Hypothalamus (tissue), 51 donors: ENCODE data around the gene LSM2.
A peak's percentile ranks its signal among the peaks of the same experiment; 100 is the strongest.

Experiments used
- DNase-seq, 51 donors: peaks; one replicate each; lab custom pipeline; 2025; lab: John Stamatoyannopoulos, UW

Gene LSM2

DNA sequence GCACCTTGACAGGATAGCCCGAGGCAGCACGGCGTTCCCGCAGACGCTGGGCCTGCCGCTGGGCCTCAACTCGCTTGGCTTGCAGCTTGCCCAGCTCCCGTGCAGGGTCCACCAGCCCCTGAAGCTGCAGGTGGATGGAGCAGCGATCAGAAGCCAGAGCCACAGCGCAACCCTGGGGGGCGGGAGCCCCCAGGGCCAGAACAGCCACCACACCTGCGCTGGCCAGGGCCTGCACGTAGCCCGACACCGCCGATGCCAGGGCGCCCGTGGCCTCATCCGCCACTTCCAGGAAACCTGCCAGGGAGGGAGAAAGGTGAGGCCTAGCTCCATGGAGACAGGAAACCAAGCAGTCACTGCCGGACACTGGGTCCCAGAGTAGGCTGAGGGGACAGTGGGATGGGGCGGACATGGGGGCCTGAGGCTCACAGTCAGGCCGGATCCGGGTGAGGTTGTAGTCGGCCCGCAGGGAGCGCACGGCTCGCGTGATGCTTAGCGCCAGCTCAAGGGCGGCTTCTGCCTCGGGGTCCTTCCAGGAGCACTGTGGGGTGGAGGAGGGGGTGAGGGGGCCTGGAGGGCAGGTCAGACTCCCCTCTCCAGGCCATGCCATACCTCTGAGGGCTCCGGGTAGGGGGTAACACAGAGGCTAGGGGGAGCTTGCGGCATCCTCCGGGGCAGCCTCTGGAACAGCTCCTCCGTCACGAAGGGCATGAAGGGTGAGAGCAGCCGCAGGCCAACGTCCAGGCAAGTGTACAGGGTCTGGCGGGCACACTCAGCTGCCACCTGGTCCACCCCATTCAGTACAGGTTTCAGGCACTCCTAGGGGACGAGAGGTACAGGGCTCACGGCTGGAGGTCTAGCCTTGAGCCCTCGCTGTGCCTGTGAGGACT is 27.5 kb downstream of the LSM2 start:
- no peak for DNase-seq

GRCh38 chr6:31778193-31778592 is 28.6 kb downstream of the LSM2 start:
- DNase-seq: no peak

- DNase-seq: no peak
Observed at GRCh38 chr6:31777667-31778050, 29.1 kb downstream of the LSM2 start.

GRCh38 chr6:31776989-31777666 is 29.6 kb downstream of the LSM2 start, which contains the start of gene VWA7:
Gene VWA7 (minus strand): TSS chr6:31777328. CDS start chr6:31776779, 549 bp downstream.
- DNase-seq: peak in 19 of 51 donors; percentile 3 to 61 (median 32)

DNA sequence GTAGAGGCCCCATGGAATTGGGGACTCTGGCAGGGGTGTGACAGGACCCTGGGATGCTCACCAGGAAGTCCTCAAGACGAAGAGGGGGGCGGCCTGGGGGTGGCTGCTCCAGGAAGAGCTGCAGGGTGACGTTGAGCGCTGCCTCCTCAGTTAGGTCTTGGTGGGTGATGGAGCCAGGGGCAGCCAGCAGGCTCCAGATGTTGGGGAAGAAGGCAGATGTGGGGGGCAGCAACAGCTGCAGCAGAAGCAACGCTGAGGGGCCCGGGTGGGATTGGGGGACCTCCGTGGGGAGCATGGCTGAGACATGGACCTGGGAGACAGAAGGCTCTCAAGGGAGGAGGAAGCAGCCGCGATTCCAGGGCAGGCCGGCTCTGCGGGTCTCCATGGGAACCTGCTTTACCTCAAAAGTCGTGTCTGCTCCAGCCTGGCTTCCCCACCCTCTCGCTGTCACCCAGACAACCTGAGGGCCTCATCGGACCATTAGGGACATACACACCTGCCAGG is 30.2 kb downstream of the LSM2 start:
- DNase-seq: peak in 9 of 51 donors; percentile 4 to 56 (median 29)

DNA sequence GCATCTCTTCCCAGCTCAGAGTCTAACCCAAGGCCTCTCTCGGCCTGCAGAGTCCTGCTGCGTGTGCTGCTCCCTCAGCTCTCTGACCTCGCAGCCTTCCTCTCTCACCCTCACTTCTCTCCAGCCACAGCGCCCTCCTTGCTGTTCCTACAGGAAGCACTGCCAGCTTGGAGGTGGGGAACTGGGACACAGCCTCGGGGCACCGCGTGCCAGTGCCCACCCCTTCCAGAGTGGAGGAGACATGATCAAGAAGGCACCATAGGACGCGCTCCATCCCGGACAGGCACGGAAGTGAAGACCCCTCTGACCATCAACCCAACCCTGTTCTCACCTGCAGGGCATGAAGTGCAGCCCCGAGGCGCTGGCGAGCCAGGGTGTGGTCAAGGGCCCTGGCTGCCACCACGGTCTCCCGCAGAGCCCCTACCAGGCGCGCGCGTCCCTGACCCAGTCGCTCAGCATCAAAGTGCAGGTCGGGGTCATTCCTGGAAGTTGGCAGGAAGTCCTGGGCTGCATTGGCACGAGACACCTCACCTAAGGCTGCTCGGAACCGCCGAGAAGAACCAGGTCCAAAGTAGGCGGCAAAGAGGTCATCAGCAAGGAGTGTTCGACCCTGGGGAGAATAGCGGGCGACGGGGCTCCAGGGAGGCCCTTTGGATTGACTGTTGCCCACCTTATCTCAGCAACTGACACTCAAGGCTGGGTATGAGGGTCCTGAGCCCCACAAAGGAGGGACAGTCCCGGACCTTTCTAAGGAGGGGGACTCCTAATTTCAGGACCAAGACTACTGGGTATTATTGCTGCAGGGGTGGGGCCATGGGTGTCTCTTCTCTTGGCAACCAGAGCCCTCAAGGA is 30.9 kb downstream of the LSM2 start:
- no peak for DNase-seq

GRCh38 chr6:31775184-31775583 is 31.6 kb downstream of the LSM2 start:
- DNase-seq: no peak

- DNase-seq: no peak
Observed at GRCh38 chr6:31771992-31772358, 34.8 kb downstream of the LSM2 start.

DNA sequence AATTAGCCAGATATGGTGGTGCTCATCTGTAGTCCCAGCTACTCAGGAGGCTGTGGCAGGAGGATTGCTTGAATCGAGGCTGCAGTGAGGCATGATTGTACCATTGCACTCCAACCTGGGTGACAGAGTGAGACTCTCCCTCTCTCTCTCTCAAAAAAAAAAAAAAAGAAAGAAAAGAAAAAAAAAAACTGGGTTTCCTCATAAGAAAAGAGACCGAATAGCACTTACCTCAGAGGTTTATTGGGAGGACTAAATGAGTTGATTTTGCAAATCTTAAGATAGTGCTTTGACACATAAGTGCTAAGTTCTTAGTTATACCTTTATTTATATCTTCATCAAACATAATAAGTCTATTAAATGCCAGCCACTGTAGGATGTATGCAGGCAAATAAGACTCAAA is 35.9 kb downstream of the LSM2 start:
- no peak for DNase-seq

- DNase-seq: peak in 6 of 51 donors; percentile 4 to 29 (median 18)
Observed at GRCh38 chr6:31769684-31770371, 36.9 kb downstream of the LSM2 start.

- DNase-seq: peak in 1 of 51 donors; percentile 8
Observed at GRCh38 chr6:31768363-31769257, 38.2 kb downstream of the LSM2 start.

DNA sequence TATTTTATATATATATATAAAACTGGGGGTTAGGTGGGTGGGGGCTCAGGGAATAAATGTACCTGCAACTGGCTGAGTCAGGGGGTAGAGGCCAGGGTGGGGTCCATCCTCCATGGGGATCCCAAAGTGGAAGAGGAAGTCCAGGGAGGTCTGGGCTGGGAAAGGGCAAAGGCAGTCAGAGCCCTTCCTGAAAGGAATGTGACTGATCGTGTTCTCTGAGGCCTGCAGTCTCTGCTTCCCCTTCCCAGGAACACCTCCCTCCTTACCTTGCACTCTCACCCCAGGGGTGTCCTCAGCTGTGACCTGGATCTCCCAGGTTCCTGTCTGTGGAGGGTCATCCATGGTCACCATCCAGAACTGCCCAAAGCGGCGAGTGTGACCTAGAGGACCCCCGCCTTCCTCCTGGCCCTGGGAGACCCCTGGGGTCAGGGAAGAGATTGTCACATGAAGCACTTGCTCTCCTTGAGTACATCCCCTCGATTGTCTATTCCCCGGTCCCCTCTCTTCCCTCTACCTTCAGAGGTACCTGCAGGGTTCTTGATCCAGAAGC is 39.6 kb downstream of the LSM2 start:
- DNase-seq: no peak

DNA sequence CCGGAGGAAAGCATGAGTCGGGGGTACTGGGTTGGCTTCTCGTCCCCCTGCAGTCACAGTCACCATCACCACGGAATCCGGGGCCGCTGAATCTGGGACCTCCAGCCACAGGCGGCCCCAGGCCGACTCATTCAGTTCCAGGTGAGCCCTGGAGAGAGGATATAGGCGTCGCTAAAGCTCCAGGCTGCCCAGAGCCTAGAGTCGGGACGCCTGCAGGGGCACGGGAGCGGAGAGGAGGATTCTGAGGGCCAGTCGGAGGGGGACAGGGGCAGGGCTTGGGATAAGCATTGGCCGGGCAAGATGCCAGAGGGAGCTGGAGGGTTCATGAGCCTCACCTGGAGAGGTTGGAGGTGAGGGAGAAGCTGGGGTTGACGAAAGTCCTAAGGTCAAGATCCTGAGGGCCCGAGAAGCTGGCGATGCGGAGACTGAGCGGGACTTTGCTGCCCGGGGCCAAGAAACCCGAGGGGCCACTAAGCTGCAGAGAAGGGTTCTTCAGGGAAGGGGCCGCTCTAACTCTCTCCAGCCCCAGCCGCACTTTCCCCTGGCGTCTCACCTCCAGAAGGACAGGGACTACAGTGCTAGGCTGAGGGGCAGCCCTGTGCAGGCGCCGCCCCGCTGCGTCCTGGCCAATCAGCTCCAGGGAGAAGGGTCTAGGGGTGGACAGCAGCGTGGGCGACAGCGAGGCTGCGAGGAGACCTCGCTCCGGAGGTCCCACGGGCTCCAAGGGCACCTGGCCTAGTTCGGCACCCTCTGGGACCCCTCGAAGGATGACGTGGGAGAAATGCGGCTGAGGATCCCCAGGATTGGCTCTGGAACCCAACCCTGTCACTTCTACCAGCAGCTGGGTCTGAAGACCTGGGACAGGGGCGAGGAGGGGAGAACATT is 40.6 kb downstream of the LSM2 start:
- peak in 1 of 51 donors; percentile 8 for DNase-seq

GRCh38 chr6:31765559-31765909 is 41.2 kb downstream of the LSM2 start:
- no peak for DNase-seq

GRCh38 chr6:31764198-31764597 is 42.6 kb downstream of the LSM2 start:
- DNase-seq: no peak

- peak in 10 of 51 donors; percentile 7 to 30 (median 16) for DNase-seq
Observed at GRCh38 chr6:31763619-31763940, 43.2 kb downstream of the LSM2 start.

DNA sequence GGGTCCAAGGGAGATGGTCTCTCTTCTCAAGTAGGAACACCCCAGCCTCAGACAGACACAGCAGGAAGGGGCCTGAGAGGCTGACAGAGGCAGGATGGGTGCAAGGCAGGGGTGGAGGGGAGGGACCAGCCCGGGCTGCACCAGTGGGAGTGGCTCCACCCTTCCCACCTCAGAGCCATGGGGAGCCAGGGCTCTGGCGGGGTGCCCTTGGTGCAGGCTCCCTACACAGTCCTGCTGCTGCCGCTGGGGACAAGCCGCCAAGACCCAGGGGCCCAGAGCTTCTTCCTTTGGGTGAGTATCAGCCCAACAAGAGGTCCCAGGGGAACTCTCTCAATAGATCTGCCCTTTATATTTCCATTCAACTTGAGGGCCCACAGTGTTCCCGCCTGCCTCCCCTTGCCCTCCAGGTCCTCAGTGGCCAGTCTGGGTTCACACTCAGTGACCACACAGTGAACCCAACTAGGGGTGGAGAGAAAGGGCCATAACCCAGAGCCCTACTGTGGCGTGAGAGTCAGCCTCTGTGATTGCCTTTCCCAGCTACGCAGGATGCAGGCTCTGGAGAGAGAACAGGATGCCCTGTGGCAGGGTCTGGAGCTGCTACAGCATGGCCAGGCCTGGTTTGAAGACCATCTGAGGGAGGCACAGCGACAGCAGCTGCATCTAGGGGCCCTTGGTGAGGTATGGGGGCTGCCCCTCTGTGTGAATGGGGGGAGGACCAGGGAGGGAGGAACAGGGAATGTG is 43.7 kb downstream of the LSM2 start:
- DNase-seq: no peak
